HG02885 (cell line): ENCODE data around the gene UGT1A3.

Source experiments
- ATAC-seq: cut with Tn5 transposase; IDR thresholded peaks from one replicate; pipeline ENCODE4 v1.9.1; 2021; ENCODE audit warnings: mild to moderate bottlenecking; ENCODE audit not compliant: unreplicated experiment, poor library complexity

The UGT1A3 gene

GRCh38 chr2:233811732-233812131 is 82.9 kb downstream of the UGT1A3 start:
- no peak for ATAC-seq

GRCh38 chr2:233813236-233814055 is 84.6 kb downstream of the UGT1A3 start:
- no peak for ATAC-seq

GRCh38 chr2:233814056-233814835 is 85.4 kb downstream of the UGT1A3 start:
- no peak for ATAC-seq

GRCh38 chr2:233815861-233816260 is 87.0 kb downstream of the UGT1A3 start:
- no peak for ATAC-seq

- ATAC-seq = no peak
Measured at GRCh38 chr2:233816334-233816733, 87.5 kb downstream of the UGT1A3 start.

- no peak for ATAC-seq
Measured at GRCh38 chr2:233816771-233817170, 87.9 kb downstream of the UGT1A3 start.

GRCh38 chr2:233817361-233817911 is 88.6 kb downstream of the UGT1A3 start:
- ATAC-seq = no peak

- ATAC-seq = no peak
Measured at GRCh38 chr2:233817995-233818638, 89.3 kb downstream of the UGT1A3 start.

GRCh38 chr2:233818639-233819621 is 90.1 kb downstream of the UGT1A3 start:
- no peak for ATAC-seq

GRCh38 chr2:233819884-233820773 is 91.3 kb downstream of the UGT1A3 start:
- ATAC-seq = no peak

- ATAC-seq = no peak
Measured at GRCh38 chr2:233820774-233821105, 91.9 kb downstream of the UGT1A3 start.

- no peak for ATAC-seq
Measured at GRCh38 chr2:233821196-233821595, 92.4 kb downstream of the UGT1A3 start.

- no peak for ATAC-seq
Measured at GRCh38 chr2:233821709-233822100, 92.9 kb downstream of the UGT1A3 start.

- no peak for ATAC-seq
Measured at GRCh38 chr2:233822101-233822771, 93.4 kb downstream of the UGT1A3 start.
